ENCODE measurements around the gene IL1RL2.

Gene IL1RL2

DNA sequence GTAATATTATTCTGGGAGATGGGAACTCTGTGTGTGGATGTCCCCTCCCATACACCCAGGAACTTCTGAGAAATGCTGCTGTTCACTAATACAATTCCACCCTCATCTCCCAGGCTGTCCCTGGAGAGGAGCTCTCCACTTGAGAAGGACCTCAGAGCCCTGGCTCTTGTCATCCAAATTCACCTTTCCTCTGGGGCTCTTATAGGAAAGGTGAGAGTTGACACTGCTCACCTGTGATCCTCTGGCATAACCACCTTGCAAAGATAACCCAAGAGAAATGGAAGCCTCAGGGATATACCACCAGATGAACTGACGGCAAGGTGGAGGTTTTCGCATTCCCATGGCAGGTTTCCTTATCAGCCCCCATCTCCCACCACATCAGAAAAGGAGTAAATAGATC is 52.0 kb downstream of the IL1RL2 start:
- no peak overlapping the region for H3K9ac ChIP-seq (ENCODE audit: low read length)
- H3K9me2 ChIP-seq (replicated peaks; ENCODE audit: insufficient read depth, low read length) = no peaks in the 10 kb centered on the region
- no peaks in the 10 kb centered on the region for H3F3A ChIP-seq (ENCODE audit: insufficient read depth, low read length)
- H3K27me3 ChIP-seq (replicated peaks; ENCODE audit: insufficient read depth, low read length) = no peaks in the 10 kb centered on the region
- H3K4me3 ChIP-seq (ENCODE audit: low read length) = no peak overlapping the region
- H3K79me2 ChIP-seq (ENCODE audit: low read length) = no peaks in the 10 kb centered on the region
- H3K9me3 ChIP-seq (replicated peaks; ENCODE audit: insufficient read depth, low read length) = no peaks in the 10 kb centered on the region
- H3K27ac ChIP-seq (ENCODE audit: low read length) = no peak overlapping the region
- TF ChIP-seq EZH2 (optimal IDR thresholded peaks at IDR 0.05; ENCODE audit: low read depth, low read length) = no peak
- no peak for TF ChIP-seq EZH2phosphoT487 (IDR thresholded peaks at IDR 0.05; ENCODE audit: low read length)
- TF ChIP-seq, protein P1, sequence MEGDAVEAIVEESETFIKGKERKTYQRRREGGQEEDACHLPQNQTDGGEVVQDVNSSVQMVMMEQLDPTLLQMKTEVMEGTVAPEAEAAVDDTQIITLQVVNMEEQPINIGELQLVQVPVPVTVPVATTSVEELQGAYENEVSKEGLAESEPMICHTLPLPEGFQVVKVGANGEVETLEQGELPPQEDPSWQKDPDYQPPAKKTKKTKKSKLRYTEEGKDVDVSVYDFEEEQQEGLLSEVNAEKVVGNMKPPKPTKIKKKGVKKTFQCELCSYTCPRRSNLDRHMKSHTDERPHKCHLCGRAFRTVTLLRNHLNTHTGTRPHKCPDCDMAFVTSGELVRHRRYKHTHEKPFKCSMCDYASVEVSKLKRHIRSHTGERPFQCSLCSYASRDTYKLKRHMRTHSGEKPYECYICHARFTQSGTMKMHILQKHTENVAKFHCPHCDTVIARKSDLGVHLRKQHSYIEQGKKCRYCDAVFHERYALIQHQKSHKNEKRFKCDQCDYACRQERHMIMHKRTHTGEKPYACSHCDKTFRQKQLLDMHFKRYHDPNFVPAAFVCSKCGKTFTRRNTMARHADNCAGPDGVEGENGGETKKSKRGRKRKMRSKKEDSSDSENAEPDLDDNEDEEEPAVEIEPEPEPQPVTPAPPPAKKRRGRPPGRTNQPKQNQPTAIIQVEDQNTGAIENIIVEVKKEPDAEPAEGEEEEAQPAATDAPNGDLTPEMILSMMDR (IDR thresholded peaks at IDR 0.05; ENCODE audit: low read length) = no peak
- DNase-seq = no peak
- no peak overlapping the region for H3K4me2 ChIP-seq (ENCODE audit: low read depth, low read length)
- H3K36me3 ChIP-seq (replicated peaks; ENCODE audit: insufficient read depth, low read length) = no peaks in the 10 kb centered on the region
- peaks cover 6% of the 10 kb centered on the region for H3K4me1 ChIP-seq (ENCODE audit: low read length)
- no peak overlapping the region for H2AFZ ChIP-seq (ENCODE audit: low read length)
- H4K20me1 ChIP-seq (ENCODE audit: insufficient read depth, low read length) = no peaks in the 10 kb centered on the region

DNA sequence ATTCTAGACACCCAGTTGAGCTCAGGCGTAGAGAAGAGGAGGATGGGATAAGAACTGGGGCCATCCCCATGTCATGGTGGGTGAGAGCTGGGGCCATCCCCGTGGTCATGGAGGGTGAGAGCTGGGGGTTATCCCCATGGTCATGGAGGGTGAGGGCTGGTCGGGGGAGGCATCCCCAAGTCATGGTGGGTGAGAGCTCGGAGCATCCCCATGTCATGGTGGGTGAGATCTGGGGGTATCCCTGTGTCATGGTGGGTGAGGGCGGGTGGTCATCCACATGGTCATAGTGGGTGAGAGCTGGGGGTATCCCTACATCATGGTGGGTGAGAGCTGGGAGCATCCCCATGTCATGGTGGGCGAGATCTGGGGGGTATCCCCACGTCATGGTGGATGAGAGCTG is 52.5 kb downstream of the IL1RL2 start:
- no peak overlapping the region for H2AFZ ChIP-seq (ENCODE audit: low read length)
- no peaks in the 10 kb centered on the region for H3F3A ChIP-seq (ENCODE audit: insufficient read depth, low read length)
- H4K20me1 ChIP-seq (ENCODE audit: insufficient read depth, low read length) = no peaks in the 10 kb centered on the region
- H3K27ac ChIP-seq (ENCODE audit: low read length) = no peak overlapping the region
- H3K36me3 ChIP-seq (replicated peaks; ENCODE audit: insufficient read depth, low read length) = no peaks in the 10 kb centered on the region
- no peaks in the 10 kb centered on the region for H3K9me2 ChIP-seq (replicated peaks; ENCODE audit: insufficient read depth, low read length)
- H3K27me3 ChIP-seq (replicated peaks; ENCODE audit: insufficient read depth, low read length) = no peaks in the 10 kb centered on the region
- no peak for DNase-seq
- TF ChIP-seq, protein P1 (IDR thresholded peaks at IDR 0.05; ENCODE audit: low read length) = no peak
- TF ChIP-seq EZH2phosphoT487 (IDR thresholded peaks at IDR 0.05; ENCODE audit: low read length) (no peak), EZH2 (optimal IDR thresholded peaks at IDR 0.05; ENCODE audit: low read depth, low read length) (no peak)
- H3K4me1 ChIP-seq (ENCODE audit: low read length) = peaks cover 6% of the 10 kb centered on the region
- H3K4me3 ChIP-seq (ENCODE audit: low read length) = no peak overlapping the region
- H3K79me2 ChIP-seq (ENCODE audit: low read length) = no peaks in the 10 kb centered on the region
- H3K9ac ChIP-seq (ENCODE audit: low read length) = no peak overlapping the region
- no peaks in the 10 kb centered on the region for H3K9me3 ChIP-seq (replicated peaks; ENCODE audit: insufficient read depth, low read length)
- H3K4me2 ChIP-seq (ENCODE audit: low read depth, low read length) = no peak overlapping the region

DNA sequence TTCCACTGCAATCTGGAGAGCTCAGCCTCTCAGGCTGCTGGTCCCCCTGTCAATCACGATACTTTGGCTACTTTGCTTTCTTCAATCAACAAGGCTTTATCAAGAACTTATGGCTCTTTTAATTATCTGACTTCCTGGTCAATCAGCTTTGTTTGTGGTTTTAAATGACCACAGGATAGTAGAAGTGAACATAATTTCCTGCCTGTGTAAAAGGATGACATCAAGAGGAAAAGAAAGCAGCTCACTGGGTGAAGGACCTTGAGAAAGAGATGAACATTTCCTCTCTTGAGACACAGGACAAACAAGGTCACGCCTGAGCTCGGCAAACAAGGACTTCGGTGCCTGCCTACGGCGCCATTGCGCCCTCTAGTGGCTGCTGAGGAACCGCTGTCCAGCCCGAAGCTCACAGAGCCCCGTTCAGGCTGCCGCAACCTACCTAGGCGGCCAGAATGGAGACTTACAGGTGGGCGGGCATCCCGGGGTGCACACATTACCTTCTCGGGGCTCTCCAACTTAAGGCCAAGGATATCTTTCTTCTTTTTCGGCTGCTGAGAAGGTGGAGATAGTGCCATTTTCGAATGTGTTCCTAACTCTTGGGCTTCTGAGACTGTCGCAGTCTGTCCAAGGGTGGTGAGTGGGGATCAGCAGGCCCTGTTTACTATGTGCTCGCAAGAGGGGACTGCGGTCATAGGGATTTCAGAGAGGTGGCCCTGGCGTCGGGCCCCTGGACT is 54.0 kb downstream of the IL1RL2 start:
- TF ChIP-seq, protein P1 (IDR thresholded peaks at IDR 0.05; ENCODE audit: low read length) = peak; percentile 98
- no peak for TF ChIP-seq EZH2 (optimal IDR thresholded peaks at IDR 0.05; ENCODE audit: low read depth, low read length)
- Histone ChIP-seq H3K27me3 (replicated peaks; ENCODE audit: insufficient read depth, low read length) (no peaks in the 10 kb centered on the region), H3K36me3 (replicated peaks; ENCODE audit: insufficient read depth, low read length) (no peaks in the 10 kb centered on the region), H3F3A (ENCODE audit: insufficient read depth, low read length) (no peaks in the 10 kb centered on the region), H3K4me3 (ENCODE audit: low read length) (peak overlapping the region; percentile 19; the same call in 1 of the 2 replicates), H3K9me2 (replicated peaks; ENCODE audit: insufficient read depth, low read length) (no peaks in the 10 kb centered on the region), H4K20me1 (ENCODE audit: insufficient read depth, low read length) (no peaks in the 10 kb centered on the region), H3K9me3 (replicated peaks; ENCODE audit: insufficient read depth, low read length) (no peaks in the 10 kb centered on the region), H3K9ac (ENCODE audit: low read length) (no peak overlapping the region), H3K27ac (ENCODE audit: low read length) (no peak overlapping the region), H3K4me1 (ENCODE audit: low read length) (peaks cover 6% of the 10 kb centered on the region), H3K79me2 (ENCODE audit: low read length) (no peaks in the 10 kb centered on the region), H3K4me2 (ENCODE audit: low read depth, low read length) (peak overlapping the region; percentile 45; the same call in 1 of the 2 replicates), H2AFZ (ENCODE audit: low read length) (peak overlapping the region; percentile 80)
- peak; percentile 91 for DNase-seq
